ES-I3 (cell line): ENCODE data around the gene ATP1A3.
"Not testable (repeated sequence)": the region's sequence is repeated elsewhere in the genome, so short reads cannot be mapped to it uniquely, and the experiment has no call there.

Source experiments
- H3K36me3 ChIP-seq: 2 replicates; pipeline ENCODE4 v1.6.1; 2013; ENCODE audit warnings: mild to moderate bottlenecking, low read length, control low read depth, moderate library complexity; ENCODE audit not compliant: insufficient read depth
- H3K4me1 ChIP-seq: 2 replicates; pipeline ENCODE4 v1.6.1; 2013; ENCODE audit warnings: mild to moderate bottlenecking, control low read depth, low read length; ENCODE audit not compliant: insufficient read depth
- H3K9ac ChIP-seq: 2 replicates; pipeline ENCODE4 v1.6.1; 2013; ENCODE audit warnings: low read depth, mild to moderate bottlenecking, low read length, moderate library complexity
- H3K9me3 ChIP-seq: 2 replicates; pipeline ENCODE4 v1.6.1; 2013; ENCODE audit warnings: mild to moderate bottlenecking, low read length, moderate library complexity; ENCODE audit not compliant: control insufficient read depth, insufficient read depth

The ATP1A3 gene

DNA sequence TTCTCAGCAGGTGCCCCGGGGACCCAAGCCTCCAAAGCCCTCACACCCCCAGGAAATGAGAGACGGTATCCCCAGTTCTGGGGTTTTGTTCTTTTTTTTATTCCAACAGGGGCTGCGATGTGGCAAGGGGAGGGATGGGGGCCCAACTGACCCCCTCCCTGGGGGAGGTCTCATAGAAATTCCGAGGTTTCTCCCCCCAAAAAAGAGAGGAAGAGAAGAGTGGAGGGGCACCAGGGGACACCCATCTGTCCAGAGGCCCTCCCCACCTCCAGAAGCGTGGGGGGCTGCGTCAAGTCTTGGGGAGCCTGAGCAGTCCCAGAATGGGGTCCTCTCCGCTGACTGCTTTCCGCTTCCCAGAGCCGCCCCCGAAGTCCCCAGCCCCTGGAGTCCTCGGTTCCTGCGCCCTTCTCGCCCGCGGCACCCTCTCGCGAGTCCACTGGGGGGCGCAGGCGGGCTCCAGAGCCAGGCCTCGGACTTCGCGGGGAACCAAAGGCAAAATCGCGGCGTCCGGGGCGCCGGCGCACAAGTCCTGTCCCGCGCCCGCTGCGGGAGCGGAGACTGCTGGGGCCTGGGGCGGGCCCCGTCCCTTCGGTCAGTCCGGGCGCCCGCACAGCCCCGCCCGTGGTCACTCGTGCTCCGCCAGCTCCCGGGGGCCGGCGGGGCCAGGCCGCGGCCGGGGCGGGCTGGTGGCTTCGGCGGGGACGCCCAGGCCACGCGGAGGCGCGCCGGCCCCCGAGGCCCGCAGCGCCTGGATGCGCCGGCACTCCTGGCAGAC lies 4.4 kb upstream of the ATP1A3 start:
- no peaks in the 10 kb centered on the region for H3K9me3 ChIP-seq
- H3K4me1 ChIP-seq: no peaks in the 10 kb centered on the region; the same call in 1 of the 2 replicates
- no peaks in the 10 kb centered on the region; the same call in 1 of the 2 replicates for H3K36me3 ChIP-seq
- peak overlapping the region; percentile 40; the same call in 1 of the 2 replicates for H3K9ac ChIP-seq

DNA sequence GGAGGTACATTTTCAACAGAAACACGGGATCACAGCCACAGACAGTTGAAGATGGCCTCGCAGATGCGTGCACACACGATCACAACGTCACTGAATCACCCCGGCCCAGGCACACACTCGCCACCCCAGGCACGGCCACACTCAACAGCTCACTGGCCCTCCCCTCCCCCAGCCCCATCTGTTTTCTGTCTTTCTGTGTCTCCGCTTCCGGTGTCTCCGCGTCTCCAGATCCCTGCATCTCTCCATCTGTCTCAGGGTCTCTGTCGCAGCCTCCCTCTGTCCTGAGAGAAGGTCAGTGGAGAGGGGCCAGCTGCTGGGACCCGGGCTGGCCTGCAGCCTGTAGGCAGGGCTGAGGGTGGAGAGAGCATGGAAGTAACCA lies 3.8 kb upstream of the ATP1A3 start:
- H3K9me3 ChIP-seq: no peaks in the 10 kb centered on the region
- H3K4me1 ChIP-seq: no peaks in the 10 kb centered on the region; the same call in 1 of the 2 replicates
- H3K36me3 ChIP-seq: no peaks in the 10 kb centered on the region; the same call in 1 of the 2 replicates
- peak overlapping the region; percentile 40; the same call in 1 of the 2 replicates for H3K9ac ChIP-seq

DNA sequence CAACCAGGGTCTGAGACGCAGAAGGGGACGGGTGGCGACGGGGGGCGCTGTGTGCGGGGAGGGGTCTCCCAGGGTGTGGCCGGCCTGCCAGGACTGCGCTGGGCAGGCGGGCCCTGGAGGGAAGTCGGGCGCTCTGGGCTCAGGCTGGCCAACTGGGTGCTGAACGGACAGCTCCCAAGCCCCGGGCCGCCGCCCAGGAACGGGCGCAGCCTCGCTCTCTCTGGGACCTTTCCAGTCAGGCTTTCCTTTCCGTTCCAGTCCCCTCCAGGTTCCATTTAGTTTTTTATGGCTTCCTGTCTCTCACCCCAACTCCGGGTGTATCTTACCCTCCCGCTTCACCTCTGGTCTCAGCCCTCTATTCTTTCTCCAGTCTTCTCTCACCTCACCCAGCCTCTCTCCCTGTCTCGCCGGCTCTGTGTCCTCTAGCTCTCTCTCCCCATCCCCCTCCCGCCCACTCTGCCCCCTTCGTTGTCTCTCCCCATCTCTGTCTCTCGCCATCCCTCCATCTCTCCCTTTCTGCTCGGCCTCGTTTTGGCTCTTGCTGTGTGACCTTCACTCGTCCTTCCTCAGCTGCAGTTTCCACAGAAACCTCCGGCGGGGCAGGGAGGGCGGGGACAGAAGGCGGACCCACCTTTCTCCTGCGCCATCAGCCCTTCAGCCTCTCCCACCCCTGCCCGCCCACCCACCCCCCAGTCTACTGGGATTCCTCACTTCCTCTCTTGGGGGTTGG lies 3.3 kb upstream of the ATP1A3 start:
- no peak overlapping the region for H3K9ac ChIP-seq
- H3K9me3 ChIP-seq: no peaks in the 10 kb centered on the region
- no peaks in the 10 kb centered on the region; the same call in 1 of the 2 replicates for H3K36me3 ChIP-seq
- peaks cover 3% of the 10 kb centered on the region; the same call in 1 of the 2 replicates for H3K4me1 ChIP-seq

DNA sequence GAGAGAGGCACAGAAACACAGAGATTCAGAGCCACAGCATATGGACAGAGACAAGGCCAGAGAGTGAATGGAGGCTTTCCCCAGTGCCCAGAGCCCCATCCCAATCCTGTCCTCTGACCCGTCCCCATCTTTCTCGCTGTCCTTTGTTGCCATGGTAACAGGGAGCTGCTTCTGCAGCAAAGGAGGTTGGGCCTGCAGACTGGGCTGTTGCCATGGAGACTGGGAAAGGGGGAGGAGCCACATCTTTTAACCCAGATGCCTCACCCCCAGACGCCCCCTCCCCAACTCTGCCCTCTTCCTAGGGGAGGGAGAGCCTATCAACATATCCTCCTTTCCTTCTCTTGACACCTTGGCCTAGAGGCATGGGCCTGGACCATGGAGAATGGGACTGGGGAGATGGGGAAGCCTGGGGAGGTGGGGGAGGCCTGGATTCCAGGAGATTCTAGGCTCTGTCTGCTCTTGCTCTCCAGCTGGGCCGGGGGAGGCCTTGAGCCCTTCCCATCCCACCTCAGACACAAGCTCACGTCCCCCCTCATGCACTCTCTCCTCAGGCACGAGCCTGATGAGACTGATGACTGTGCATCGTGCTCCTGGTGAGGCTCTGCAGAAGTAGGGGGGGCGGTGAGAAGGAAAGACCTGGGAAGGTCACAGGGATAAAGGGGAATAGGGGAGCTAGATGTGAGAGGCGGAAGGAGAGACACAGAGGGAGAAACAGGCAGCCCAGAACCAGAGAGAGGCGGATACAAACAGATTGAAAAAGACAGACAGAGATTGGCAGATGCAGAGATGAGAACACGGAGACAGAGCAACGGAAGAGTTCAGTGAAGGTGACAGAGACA lies 2.1 kb upstream of the ATP1A3 start:
- H3K9me3 ChIP-seq: no peaks in the 10 kb centered on the region
- H3K4me1 ChIP-seq: peaks cover 3% of the 10 kb centered on the region; the same call in 1 of the 2 replicates
- H3K9ac ChIP-seq: no peak overlapping the region
- no peaks in the 10 kb centered on the region for H3K36me3 ChIP-seq

DNA sequence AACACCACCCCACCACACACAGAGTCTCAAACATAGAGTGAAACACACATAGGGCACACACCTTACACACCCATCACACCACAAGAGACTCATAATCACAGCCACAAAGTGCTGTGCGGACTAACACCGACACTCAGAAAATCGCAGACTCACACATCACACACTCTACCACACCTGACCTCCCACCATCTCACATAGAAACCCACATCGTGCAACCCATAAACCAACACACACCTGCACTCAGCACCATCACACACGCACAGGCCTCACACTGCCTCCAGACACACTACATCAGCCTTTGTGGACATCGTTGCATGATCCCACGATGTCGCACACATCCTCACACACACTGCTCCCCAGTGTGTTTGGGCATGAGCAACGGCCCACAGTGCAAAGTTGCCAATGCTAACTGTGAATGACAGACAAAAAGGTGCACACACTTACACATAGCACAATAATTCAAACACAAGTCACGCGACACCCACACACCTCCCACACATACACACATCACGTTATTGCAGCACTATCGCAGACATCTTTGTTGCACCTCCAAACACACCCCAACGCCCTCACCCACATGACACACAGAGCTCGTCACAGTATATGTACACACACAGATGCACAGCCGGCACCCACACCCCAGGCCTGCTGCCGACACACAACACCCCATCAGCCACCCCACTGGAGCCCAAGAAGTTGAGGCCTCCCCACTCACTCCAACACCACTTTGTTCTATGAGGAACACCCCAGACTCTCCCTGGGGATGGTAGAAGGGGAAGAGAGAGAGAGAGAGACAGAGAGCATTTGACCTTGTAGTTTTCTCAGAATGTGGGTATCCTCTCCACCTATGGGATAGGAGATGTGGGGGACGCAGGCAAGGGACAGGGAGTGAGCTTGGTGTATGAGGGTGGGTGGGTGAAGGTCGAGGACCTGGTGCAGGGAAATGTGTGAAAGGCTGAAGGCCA lies 1.2 kb upstream of the ATP1A3 start:
- no peaks in the 10 kb centered on the region for H3K9me3 ChIP-seq
- H3K9ac ChIP-seq: no peak overlapping the region
- H3K36me3 ChIP-seq: no peaks in the 10 kb centered on the region
- H3K4me1 ChIP-seq: peaks cover 3% of the 10 kb centered on the region; the same call in 1 of the 2 replicates

DNA sequence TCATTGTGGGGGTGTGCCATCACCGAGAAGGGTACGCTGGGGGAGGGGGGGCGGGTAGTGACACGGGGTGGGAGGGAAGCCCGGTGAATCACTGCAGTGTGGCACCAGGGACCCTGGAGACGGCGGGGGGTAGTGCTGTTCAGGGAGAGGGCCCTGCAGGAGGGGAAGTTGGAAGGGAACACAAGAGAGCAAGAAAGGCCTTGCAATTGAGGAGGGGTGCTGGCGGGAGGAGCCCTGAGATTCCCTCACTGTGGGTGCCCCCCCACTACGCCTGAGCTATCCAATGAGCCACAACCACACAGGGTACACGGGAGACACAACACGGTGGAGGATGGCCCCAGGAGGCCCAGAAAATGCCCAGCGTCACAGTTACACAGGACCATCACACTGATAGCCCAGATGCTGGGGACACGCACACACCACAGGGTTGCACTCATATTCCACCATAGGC lies 516 bp upstream of the ATP1A3 start:
- Histone ChIP-seq H3K9ac (peak overlapping the region; percentile 68; the same call in 1 of the 2 replicates), H3K36me3 (no peaks in the 10 kb centered on the region), H3K9me3 (no peaks in the 10 kb centered on the region), H3K4me1 (peaks cover 3% of the 10 kb centered on the region; the same call in 1 of the 2 replicates)

DNA sequence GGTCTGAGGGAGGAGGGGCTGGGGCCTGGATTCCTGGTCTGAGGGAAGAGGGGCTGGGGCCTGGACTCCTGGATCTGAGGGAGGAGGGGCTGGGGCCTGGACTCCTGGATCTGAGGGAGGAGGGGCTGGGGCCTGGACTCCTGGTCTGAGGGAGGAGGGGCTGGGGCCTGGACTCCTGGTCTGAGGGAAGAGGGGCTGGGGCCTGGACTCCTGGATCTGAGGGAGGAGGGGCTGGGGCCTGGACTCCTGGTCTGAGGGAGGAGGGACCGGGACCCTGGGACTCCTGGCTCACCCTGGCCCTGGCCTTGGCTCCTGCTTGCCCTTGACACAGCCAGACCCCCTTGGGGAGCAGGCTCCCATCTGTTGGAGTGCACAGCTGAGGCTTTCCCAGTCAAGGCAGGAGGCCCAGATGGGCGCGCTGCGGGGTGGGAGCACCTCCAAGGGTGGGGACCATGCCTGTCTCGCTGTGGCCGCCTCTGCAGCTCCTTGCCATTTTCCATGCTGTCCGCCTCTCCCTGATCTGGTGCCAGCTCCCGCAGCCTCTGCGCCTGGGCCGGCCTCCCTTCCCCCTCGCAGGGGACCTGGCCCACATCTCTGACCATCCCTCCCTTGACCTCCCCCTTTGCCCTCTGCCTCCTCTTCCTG lies 2.0 kb downstream of the ATP1A3 start:
- H3K9me3 ChIP-seq, H3K4me1 ChIP-seq, H3K36me3 ChIP-seq, H3K9ac ChIP-seq: not testable (repeated sequence)

DNA sequence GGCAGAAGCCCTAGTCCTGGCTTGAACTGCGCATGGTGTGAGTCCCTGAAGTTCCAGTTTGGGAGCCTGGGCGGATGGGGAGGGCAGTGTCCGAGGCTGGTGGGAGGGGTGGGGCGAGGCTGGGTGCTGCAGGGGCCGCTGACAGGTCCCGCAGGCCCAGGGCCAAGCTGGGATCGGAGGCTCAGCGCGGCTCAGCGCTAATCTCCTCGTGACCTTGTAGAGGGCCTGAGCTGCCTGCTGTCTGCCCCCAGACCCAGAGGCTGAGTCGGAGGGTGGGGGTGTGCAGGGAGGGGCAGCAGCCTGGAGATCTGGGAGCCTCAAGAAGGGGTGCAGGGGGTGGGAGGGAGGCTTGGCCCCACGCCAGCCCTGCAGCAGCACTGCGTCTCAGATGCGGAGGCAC lies 3.0 kb downstream of the ATP1A3 start:
- H3K9ac ChIP-seq: no peak overlapping the region
- peaks cover 3% of the 10 kb centered on the region; the same call in 1 of the 2 replicates for H3K4me1 ChIP-seq
- H3K9me3 ChIP-seq: no peaks in the 10 kb centered on the region
- no peaks in the 10 kb centered on the region; the same call in 1 of the 2 replicates for H3K36me3 ChIP-seq

DNA sequence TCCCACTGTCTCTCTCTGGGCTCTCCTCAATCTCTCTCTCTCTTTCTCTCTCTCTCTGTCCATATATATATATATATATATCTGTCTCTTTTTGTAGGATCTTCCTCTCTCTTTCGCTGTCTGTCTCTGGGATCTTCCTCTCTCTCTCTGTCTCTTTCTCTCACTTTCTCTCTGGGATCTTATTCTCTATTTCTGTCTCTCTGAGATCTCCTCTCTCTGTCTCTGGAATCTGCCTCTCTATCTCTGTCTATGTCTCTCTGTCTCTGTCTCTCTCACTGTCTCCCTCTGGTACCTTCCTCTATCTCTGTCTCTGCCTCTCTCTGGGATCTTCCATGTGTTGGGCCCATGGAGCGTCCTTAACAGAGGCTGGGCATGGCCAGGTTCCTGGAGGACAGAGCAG lies 3.4 kb downstream of the ATP1A3 start:
- Histone ChIP-seq H3K9ac (no peak overlapping the region), H3K4me1 (peaks cover 3% of the 10 kb centered on the region; the same call in 1 of the 2 replicates), H3K9me3 (no peaks in the 10 kb centered on the region), H3K36me3 (no peaks in the 10 kb centered on the region; the same call in 1 of the 2 replicates)

DNA sequence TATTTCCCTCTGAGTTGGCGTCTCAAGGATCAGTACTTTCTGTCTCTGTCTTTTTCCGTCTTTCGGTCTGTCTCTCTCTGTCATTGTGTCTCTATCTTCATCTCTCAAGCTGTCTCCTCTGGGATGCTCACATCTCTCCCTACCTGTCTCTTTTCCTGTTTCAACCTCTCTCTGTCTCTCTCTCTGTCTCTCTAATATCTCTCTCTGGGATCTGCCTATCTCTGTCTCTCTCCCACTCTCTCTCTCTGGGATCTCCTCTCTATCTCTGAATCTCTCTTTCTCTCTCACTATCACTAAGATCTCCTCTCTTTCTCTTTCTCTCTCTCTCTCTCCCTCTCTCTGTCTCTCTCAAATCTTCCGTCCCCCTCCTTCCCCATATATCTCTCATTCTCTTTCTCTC lies 4.0 kb downstream of the ATP1A3 start:
- Histone ChIP-seq H3K4me1 (peaks cover 3% of the 10 kb centered on the region; the same call in 1 of the 2 replicates), H3K36me3 (no peaks in the 10 kb centered on the region; the same call in 1 of the 2 replicates), H3K9me3 (no peaks in the 10 kb centered on the region), H3K9ac (no peak overlapping the region)

DNA sequence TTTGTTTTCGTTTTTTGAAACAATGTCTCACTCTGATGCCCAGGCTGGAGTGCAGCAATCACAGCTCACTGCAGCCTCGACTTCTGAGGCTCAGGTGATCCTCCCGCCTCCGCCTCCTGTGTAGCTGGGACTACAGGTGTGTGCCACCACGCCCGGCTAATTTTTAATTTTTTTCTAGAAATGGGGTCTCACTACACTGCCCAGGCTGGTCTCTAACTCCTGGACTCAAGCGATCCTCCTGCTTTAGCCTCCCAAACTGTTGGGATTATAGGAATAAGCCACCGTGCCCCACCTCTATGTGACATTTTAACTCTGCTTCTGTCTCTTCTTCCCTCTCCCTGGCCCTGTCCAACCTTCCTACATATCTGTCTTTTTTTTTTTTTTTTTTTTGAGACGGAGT lies 5.1 kb downstream of the ATP1A3 start:
- H3K4me1 ChIP-seq: peaks cover 3% of the 10 kb centered on the region; the same call in 1 of the 2 replicates
- H3K9ac ChIP-seq: no peak overlapping the region
- H3K36me3 ChIP-seq: no peaks in the 10 kb centered on the region; the same call in 1 of the 2 replicates
- H3K9me3 ChIP-seq: no peaks in the 10 kb centered on the region

DNA sequence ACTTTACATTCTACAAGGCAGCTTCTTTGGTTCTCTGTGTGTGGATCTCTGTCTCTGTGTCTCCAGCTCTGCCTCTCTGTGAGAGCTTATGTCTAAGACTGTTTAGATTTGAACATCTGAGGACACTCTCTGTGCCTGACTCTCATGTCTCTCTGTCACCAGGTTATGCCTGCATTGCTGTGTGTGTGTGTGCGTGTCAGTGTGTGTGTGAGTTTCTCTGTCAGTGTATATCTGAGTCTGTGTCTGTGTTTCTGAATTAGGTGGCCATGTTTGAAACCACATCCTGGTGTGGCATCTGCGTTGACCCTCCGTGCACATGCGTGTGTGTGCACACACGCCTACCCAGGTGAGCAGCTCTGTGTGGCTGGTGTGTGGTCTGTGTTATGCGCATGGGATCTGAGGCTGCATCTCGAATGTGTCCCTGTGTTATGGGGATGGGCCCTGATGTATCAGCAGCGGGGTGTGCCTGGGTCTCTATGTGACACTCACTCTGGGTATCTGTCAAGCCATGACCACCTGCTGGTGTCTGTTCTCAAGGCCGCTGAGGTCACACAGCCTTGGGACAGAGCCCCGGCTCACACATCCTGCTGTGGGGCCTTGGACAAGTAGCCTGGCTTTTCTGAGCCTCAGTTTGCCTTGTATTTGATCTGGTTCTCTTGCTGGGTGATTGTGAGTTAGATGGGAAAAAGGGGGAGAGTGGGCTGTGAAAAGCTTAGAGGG lies 6.7 kb downstream of the ATP1A3 start:
- no peaks in the 10 kb centered on the region for H3K4me1 ChIP-seq
- no peaks in the 10 kb centered on the region; the same call in 1 of the 2 replicates for H3K36me3 ChIP-seq
- H3K9ac ChIP-seq: no peak overlapping the region
- H3K9me3 ChIP-seq: no peaks in the 10 kb centered on the region
